B cell (primary cell): Measurements from ENCODE around the gene ZNF598.

ENCODE experiments used
- CTCF ChIP-seq: fragments of 200-600 bp; IDR thresholded peaks from one replicate; pipeline ENCODE4 v1.8.0; 2022; ENCODE audit warnings: antibody characterized with exemption, mild to moderate bottlenecking
- EZH2 ChIP-seq: IDR thresholded peaks from 2 replicates; pipeline ENCODE4 v1.6.1; 2012; ENCODE audit warnings: borderline replicate concordance, low read depth, mild to moderate bottlenecking, moderate library complexity, low read length; ENCODE audit not compliant: insufficient read depth, poor library complexity, severe bottlenecking

- TF ChIP-seq CTCF (no peak), EZH2 (no peak)
These were observed 24.0 kb downstream of the ZNF598 start for GRCh38 chr16:1985466-1986150.
